Inflammatory macrophage (primary cell): ENCODE data around the gene GNAS.
A peak's percentile ranks its signal among the peaks of the same experiment; 100 is the strongest.

ENCODE experiments used
- DNase-seq, 2 donors: peaks; one replicate each; pipeline ENCODE4 v3.0.0-alpha.2; 2020 to 2022

GNAS gene

DNA sequence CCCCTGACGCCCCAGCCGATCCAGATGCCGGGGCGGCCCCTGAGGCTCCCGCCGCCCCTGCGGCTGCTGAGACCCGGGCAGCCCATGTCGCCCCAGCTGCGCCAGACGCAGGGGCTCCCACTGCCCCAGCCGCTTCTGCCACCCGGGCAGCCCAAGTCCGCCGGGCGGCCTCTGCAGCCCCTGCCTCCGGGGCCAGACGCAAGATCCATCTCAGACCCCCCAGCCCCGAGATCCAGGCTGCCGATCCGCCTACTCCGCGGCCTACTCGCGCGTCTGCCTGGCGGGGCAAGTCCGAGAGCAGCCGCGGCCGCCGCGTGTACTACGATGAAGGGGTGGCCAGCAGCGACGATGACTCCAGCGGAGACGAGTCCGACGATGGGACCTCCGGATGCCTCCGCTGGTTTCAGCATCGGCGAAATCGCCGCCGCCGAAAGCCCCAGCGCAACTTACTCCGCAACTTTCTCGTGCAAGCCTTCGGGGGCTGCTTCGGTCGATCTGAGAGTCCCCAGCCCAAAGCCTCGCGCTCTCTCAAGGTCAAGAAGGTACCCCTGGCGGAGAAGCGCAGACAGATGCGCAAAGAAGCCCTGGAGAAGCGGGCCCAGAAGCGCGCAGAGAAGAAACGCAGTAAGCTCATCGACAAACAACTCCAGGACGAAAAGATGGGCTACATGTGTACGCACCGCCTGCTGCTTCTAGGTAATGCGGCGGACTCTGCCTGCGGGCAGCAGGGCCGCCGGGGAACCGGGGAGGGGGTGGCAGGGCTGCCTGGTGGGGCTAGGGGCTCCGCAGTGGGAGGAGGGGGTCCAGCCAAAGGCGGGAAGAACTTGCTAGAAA, 2.3 kb downstream of the GNAS start:
- no peak for DNase-seq

GRCh38 chr20:58855506-58856389, 3.2 kb downstream of the GNAS start:
- DNase-seq: no peak

- DNase-seq: peak in 1 of 2 donors; percentile 33
Observed at GRCh38 chr20:58863044-58863790, 10.7 kb downstream of the GNAS start.

DNA sequence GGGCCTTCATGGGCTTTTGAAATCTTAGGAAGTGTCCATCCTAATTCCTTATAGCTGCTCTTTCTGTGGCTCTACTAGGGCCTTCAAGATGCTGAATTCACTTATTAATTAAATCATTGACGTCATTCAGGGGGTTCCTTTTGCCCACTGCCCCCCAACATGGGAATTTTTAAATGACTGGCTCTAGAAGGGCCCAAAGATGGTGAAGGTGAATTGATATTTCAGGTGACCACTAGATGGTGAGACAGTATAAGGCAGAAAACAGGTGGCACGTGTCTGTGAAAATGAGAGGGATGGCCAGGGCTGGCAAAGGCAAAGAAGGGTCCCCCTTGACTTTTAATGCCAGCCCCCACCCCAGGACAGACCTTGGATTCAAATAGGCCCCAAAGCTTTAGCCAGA, 11.8 kb downstream of the GNAS start:
- no peak for DNase-seq

DNA sequence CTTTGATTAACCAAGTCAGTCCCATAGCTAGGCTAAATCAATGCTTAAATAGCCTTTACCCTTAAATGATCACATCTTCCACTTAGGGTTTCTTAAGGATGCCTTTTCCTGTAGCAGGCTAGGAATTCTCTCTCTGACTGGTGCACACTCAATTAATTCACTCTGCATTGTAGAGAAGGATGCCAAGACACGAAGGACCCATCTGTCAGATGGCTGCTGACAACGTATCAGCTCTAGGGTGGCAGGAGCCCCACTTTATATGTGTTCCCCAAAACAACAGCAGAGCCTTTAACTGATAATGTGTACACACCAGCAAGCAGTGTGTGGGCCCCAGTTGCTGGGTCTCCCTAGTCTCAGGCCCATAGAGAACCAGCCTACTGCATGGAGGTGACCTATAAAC, 13.3 kb downstream of the GNAS start:
- no peak for DNase-seq

DNA sequence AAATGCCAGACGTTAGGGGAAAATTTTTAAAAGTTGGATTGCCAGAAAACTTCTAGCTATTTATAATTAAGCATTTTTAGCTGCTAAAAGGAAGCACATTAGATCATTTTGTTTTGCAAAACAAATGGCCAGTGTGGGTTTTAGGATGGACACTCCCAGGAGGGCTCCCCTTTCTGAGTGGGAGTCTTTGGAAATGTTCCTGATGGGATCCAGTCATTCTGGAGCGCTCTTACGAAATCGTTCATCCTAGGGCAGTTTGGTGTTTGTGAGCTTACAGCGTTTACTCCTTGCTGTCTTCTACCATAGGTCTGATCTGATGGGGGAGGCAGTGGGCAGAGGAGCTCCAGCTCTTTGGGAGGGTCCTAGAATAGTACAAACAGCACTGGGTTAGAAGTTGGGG, 14.7 kb downstream of the GNAS start:
- DNase-seq: no peak

GRCh38 chr20:58868795-58869194, 16.3 kb downstream of the GNAS start:
- DNase-seq: peak in 1 of 2 donors; percentile 38

- no peak for DNase-seq
Observed at GRCh38 chr20:58869662-58870227, 17.2 kb downstream of the GNAS start.

DNA sequence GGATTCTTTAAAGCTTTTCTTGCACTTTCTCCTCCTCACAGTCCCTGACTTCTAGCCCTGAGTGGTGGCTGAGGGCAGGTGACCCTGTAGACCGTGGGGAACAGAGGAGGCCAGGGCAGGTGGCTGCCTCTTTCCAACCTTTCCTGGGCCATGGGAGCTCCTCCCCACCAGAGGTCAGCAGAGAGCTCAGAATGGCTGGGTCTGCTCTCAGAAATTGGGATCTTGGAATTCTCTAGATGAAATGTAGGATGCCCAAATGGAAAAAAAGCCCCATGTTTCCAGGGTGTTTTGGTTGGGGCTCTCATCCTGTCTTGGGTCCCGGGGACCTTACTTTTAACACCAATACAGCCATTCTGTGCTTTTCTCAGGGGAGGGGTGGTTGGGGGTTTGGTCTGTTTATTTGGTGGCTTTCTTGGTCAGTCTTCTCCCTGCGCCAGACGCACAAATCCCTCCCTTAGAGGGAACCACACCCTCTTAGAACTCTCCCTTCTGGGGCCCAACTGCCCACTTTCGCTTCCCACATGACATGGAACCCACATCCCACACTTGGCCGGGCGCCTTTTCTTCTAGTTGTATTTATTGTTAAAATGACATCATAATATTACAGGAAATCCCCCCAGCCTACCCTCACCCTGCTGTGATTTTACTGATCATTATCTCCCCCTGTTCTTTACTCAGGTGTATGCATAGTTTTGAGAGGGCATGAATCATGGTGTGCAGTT, 17.9 kb downstream of the GNAS start:
- peak; percentile 30 to 46 for DNase-seq

GRCh38 chr20:58871533-58872102, 19.1 kb downstream of the GNAS start:
- DNase-seq: no peak

DNA sequence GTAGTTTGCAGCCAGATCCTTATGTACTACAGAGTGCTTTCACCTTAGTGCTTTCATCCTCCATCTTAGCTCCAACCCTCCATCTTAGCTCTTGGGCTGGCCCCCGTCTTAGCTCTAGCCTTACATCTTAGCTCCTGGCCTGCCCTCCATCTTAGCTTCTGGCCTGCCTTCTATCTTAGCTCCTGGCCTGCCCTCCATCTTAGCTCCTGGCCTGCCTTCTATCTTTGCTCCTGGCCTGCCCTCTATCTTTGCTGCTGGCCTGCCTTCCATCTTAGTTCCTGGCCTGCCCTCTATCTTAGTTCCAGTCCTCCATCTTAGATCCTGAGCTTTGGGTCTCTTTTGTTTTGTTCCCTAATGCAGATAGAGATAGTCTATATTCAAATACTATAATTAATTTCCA, 22.0 kb downstream of the GNAS start:
- no peak for DNase-seq

DNA sequence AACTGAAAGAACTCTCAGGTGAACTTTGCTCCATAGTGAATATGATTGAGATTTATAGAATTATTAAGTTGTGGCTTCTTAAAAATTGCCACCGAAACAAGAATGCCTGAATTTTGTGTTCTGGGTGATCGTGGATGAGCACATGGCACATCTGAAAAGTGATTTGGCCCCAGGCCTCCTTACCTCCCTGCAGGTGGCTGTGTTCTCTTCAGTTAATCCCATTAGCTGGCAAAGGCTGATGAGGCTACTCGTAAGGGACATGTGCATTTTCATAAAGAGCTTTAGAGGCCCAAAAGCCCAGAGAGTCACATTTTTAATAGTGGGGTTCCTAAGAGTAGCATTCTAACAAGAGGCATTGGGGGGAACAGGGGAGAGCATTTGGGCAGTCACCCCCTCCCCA, 22.6 kb downstream of the GNAS start:
- DNase-seq: no peak

- DNase-seq: no peak
Observed at GRCh38 chr20:58875541-58876134, 23.1 kb downstream of the GNAS start.

- no peak for DNase-seq
Observed at GRCh38 chr20:58876437-58876836, 23.9 kb downstream of the GNAS start.

DNA sequence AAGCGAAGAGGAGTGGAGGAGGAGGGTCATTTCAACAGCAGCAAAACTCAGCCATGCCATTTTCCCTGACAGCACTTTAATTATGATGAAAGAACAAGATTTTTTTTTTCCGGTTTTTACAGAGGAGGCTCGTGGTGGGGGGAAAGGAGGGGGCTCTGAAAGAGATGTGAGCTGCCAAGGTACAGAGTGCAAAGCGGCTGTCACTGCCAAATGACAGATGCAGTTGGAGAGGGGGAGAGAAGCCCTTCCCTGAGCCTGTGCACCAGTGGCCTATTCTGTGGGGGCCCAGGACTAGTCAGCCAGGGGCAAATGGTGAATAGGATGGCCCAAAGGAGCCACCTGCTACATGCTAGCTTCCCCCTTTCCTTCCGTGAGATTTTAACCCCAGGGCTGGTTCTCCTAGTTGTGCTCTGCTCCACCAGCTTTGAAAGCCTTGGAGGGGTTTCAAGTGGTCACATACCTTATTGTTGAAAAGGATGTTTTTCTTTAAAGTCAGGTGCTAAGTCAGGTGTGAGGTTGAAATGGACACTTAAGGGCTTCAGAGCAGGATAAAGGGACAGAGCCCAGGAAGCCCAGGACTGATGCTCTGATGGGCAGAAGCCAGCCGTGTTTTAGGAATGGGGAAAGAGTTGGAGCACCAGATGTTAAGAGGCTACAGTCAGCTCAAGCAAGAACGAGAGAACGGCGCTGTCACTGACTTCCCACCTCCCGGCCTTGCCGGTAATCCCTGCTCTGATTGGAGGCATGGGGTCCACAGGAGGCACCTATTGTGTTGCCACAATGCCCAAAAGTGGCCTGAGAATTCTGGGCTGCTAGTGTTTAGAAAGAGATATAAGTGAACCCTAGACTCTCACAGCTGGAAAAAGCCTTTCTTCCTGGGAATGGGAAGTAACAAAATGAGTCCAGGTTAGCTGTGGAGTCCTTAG, 24.8 kb downstream of the GNAS start:
- no peak for DNase-seq

GRCh38 chr20:58877976-58878360, 25.5 kb downstream of the GNAS start:
- no peak for DNase-seq

DNA sequence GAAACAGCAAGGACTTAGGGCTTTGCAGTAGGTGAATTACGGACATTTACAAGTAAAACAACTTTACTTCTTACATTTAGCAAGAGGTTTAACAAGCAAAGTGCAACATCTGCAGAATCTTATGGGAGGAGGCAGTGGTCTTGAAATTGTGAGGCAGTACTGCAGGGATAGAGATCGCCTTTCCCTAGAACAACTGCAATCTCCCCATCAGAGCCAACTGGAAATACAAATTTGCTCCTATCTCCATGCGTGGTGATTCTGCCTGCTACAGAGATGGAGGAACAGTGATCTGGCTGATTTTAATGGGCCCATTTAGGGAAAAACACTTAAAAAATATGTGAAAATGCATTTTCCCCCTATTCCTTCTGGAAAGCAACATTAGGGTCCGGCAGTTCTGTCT, 25.9 kb downstream of the GNAS start:
- no peak for DNase-seq

DNA sequence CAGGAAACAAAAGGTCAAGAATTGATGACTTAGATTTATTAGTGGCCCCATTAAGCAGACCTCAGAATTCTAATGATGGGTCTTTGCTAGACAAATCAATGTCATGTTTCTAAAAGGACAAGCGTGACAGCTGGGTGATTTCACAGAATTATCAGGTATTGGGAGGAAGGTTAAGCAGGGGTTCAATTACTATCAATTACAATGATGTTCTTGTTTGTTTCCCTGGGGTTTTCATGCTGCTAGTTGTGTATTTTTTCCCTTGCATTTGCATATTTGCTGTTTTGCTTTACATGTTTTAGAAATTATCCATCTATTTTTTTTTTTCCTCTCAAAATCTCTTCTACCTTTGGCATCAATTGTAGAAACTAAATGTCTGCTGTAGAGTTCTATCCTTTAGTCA, 27.9 kb downstream of the GNAS start:
- DNase-seq: no peak

- DNase-seq: peak; percentile 68 to 88
Observed at GRCh38 chr20:58880994-58881752, 28.7 kb downstream of the GNAS start.
